HepG2 (cell line): ENCODE results near the gene SEMA3E. TPM values are rescaled to one million over a fixed set of nuclear protein-coding genes. Genes with fewer than 3 reads are reported as not detected.

ENCODE experiments used
- ATAC-seq: fragments of 200-7000 bp; cut with Tn5 transposase; 3 replicates; pipeline ENCODE4 v1.9.1; 2020; ENCODE audit warnings: mild to moderate bottlenecking, moderate library complexity
- BruUV-seq: library from RNA; stranded (reverse); fragments of 400-500 nt; replicated peaks from 2 replicates; lab custom pipeline; 2021; lab: Mats Ljungman, UMichigan
- CTCF ChIA-PET: fragments of 300-600 bp; formaldehyde crosslinking; extraction: SDS; loops from one replicate; lab custom pipeline; 2021; ENCODE audit warnings: low total read pairs, inconsistent platforms, low intra/inter-chr PET ratio; lab: Yijun Ruan, JAX
- POLR2A ChIA-PET: fragments of 350-600 bp; sonication (Branson Sonifier 250); formaldehyde crosslinking; loops from one replicate; lab custom pipeline; 2020; ENCODE audit warnings: antibody characterized with exemption, inconsistent platforms; lab: Yijun Ruan, JAX
- DNase-seq: peaks from one replicate; pipeline ENCODE4 v3.0.0-alpha.2; 2015; ENCODE audit warnings: low spot score
- FAIRE-seq: peaks from 3 replicates; lab custom pipeline; 2011; peaks lifted over from hg19 to GRCh38; lab: Jason Lieb, UNC
- H2AFZ ChIP-seq: one replicate; pipeline ENCODE4 v1.6.1; 2011; ENCODE audit warnings: low read length, inconsistent platforms
- H3K27ac ChIP-seq: fragments of 300-600 bp; 3 replicates; pipeline ENCODE4 v1.8.0; 2011; ENCODE audit warnings: mixed run types, mild to moderate bottlenecking, mixed read lengths, low read length, inconsistent platforms; ENCODE audit not compliant: insufficient read depth; ENCODE audit errors: extremely low read length
- H3K27me3 ChIP-seq, 2 experiments: fragments of 200-600 bp in 1 of 2; 2 replicates in 1 of 2; 3 replicates in 1 of 2; pipeline versions ENCODE4 v1.6.0 to v1.8.0; 2011; ENCODE audit warnings: low read length in 2 of 2, mild to moderate bottlenecking in 2 of 2, moderate library complexity in 2 of 2, inconsistent platforms in 1 of 2; ENCODE audit not compliant: insufficient read depth in 2 of 2, control insufficient read depth in 1 of 2
- H3K36me3 ChIP-seq, 2 experiments: fragments of 200-600 bp in 1 of 2; replicated peaks in 1 of 2; 2 replicates in 1 of 2; 3 replicates in 1 of 2; pipeline versions ENCODE4 v1.5.1 to v1.8.0; 2011; ENCODE audit warnings: low read length in 2 of 2, inconsistent platforms in 1 of 2; ENCODE audit not compliant: insufficient read depth in 2 of 2, control insufficient read depth in 1 of 2
- H3K4me1 ChIP-seq: 2 replicates; pipeline ENCODE4 v1.5.1; 2012; ENCODE audit warnings: low read length, inconsistent platforms; ENCODE audit not compliant: insufficient read depth
- H3K4me2 ChIP-seq: 2 replicates; pipeline ENCODE4 v1.6.0; 2011; ENCODE audit warnings: low read depth, low read length, inconsistent platforms
- H3K4me3 ChIP-seq, 3 experiments: fragments of 200-600 bp in 1 of 3; sonication (generic), shearing (Covaris generic) in 1 of 3; replicated peaks in 1 of 3; 2 replicates each; pipeline ENCODE4 v1.5.1; 2011 to 2016; ENCODE audit warnings: low read length in 3 of 3, inconsistent platforms in 2 of 3, low read depth in 2 of 3, mild to moderate bottlenecking in 2 of 3, control low read depth in 1 of 3, mixed read lengths in 1 of 3; ENCODE audit not compliant: insufficient read depth in 1 of 3
- H3K79me2 ChIP-seq: one replicate; pipeline ENCODE4 v1.6.1; 2011; ENCODE audit warnings: low read length, inconsistent platforms; ENCODE audit not compliant: insufficient read depth
- H3K9ac ChIP-seq: 2 replicates; pipeline ENCODE4 v1.6.0; 2011; ENCODE audit warnings: mild to moderate bottlenecking, low read depth, low read length, inconsistent platforms; ENCODE audit not compliant: insufficient read depth
- H3K9me3 ChIP-seq: 2 replicates; pipeline ENCODE4 v1.5.1; 2012; ENCODE audit warnings: mild to moderate bottlenecking, low read length
- H4K20me1 ChIP-seq: 2 replicates; pipeline ENCODE4 v1.6.0; 2011; ENCODE audit warnings: inconsistent platforms, mild to moderate bottlenecking, low read length, moderate library complexity; ENCODE audit not compliant: insufficient read depth
- KDM2A ChIP-seq: sonication (generic); formaldehyde crosslinking; IDR thresholded peaks from 2 replicates; pipeline ENCODE4 v1.4.0; 2020; ENCODE audit warnings: low read depth, missing genetic modification reagents, borderline replicate concordance
- PAF1 ChIP-seq: IDR thresholded peaks from 2 replicates; pipeline ENCODE4 v1.6.1; 2016; ENCODE audit warnings: missing genetic modification reagents, missing compliant biosample characterization
- SP140L ChIP-seq: sonication (generic); formaldehyde crosslinking; IDR thresholded peaks from 2 replicates; pipeline ENCODE4 v1.4.0; 2020; ENCODE audit warnings: missing genetic modification reagents, borderline replicate concordance
- TCF12 ChIP-seq, 2 experiments: fragments of 450-650 bp in 1 of 2; sonication (generic) in 1 of 2; formaldehyde crosslinking in 1 of 2; IDR thresholded peaks; 2 replicates each; pipeline versions ENCODE4 v1.6.1 to v1.8.0; 2017 to 2022; ENCODE audit warnings: antibody characterized with exemption in 1 of 2, mild to moderate bottlenecking in 1 of 2, missing genetic modification reagents in 1 of 2, moderate library complexity in 1 of 2
- ZFP36L2 ChIP-seq: sonication (generic); formaldehyde crosslinking; IDR thresholded peaks from 2 replicates; pipeline ENCODE4 v1.4.0; 2020; ENCODE audit warnings: missing genetic modification reagents
- ZFYVE20 ChIP-seq: sonication (generic); formaldehyde crosslinking; IDR thresholded peaks from 2 replicates; pipeline ENCODE4 v1.8.0; 2023; ENCODE audit warnings: low read depth, mild to moderate bottlenecking, moderate library complexity, missing genetic modification reagents, borderline replicate concordance
- ZNF547 ChIP-seq: sonication (generic); formaldehyde crosslinking; IDR thresholded peaks from 2 replicates; pipeline ENCODE4 v1.5.1; 2020; ENCODE audit warnings: mild to moderate bottlenecking, missing genetic modification reagents
- ZNF747 ChIP-seq: sonication (generic); formaldehyde crosslinking; IDR thresholded peaks from 2 replicates; pipeline ENCODE4 v1.8.1; 2023; ENCODE audit warnings: missing genetic modification reagents, mild to moderate bottlenecking, borderline replicate concordance
- WGBS: methylation state at CpG from one replicate; pipeline ENCODE4 v1.1.6; 2017; ENCODE audit warnings: low lambda C conversion rate; 5-methylcytosine and 5-hydroxymethylcytosine counted together
- in situ Hi-C: cut with HindIII; loops from 2 replicates; pipeline ENCODE4 v1.10.0; 2017; ENCODE audit warnings: low pct_unique_long_range_greater_than_20kb; ENCODE audit not compliant: extremely low pct_ligation_motif_present
- intact Hi-C: fragments of 100-400 bp; cut with micrococcal nuclease; formaldehyde crosslinking; loops from one replicate; pipeline ENCODE4 v1.10.0; 2022; ENCODE audit not compliant: unreplicated experiment
- polyA plus RNA-seq, 8 experiments: library from polyadenylated mRNA; depleted of rRNA in 3 of 8; stranded (reverse) in 7 of 8; unstranded in 1 of 8; fragments of >200 nt; fragmentation: Illumina TruSeq in 4 of 8; extraction: Trizol in 4 of 8; gene quantifications; 2 replicates each; pipeline versions ENCODE4 v1.2.1 to v1.2.3, GENCODE V29; 2011 to 2016; ENCODE audit warnings: low read depth in 4 of 8, missing spikeins in 1 of 8, mixed read lengths in 1 of 8; ENCODE audit not compliant: insufficient read depth in 1 of 8
- total RNA-seq, 5 experiments: library from RNA; depleted of rRNA; stranded (reverse); fragments of >200 nt; fragmentation: Illumina TruSeq; extraction: Trizol; gene quantifications; 2 replicates each; pipeline ENCODE4 v1.2.3, GENCODE V29; 2016; ENCODE audit warnings: low read depth in 1 of 5
- TF ChIP-seq, protein P1 (sequence below): sonication (generic); formaldehyde crosslinking; IDR thresholded peaks from 2 replicates; pipeline ENCODE4 v1.9.0; 2021; ENCODE audit warnings: missing genetic modification reagents, borderline replicate concordance
- TF ChIP-seq, protein P2 (sequence below): fragments of 450-650 bp; IDR thresholded peaks from 2 replicates; pipeline ENCODE4 v1.6.1; 2017; ENCODE audit warnings: mild to moderate bottlenecking

The SEMA3E gene
- total and polyA plus RNA-seq, 2 of the 13 experiments (the other 11 are each of a cell fraction or from before 2014, with no cell fraction given), result not detected

DNA sequence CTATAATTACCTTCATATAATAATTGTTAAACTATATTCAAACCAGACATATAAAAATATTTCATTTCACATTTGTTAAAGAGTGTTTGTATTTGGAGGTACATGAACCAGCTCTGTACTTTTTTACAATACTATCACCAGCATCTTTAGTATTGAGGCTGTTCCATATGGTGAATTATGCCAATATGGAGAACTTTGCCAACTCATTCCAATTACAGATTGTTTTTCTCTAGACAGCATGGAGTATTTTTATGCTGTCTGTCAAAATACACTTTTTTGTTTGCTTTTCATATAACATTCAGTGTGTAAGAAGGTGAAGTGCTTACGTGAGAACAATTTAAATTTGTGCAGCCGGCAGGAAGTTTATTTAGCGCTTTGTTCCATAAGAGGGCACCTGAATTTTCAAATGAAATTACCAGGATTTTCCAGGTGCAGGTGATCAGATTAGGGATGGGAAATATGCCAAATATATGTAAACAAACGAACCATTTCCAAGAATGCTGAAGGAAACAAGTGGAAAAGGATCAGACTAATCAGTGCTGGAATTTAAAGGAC is 54.9 kb downstream of the SEMA3E start:
- 25% methylated on average over 4 of the region's 4 CpGs for WGBS
- intact Hi-C loops (no loop called here), in situ Hi-C loops (no loop called here)
- CTCF ChIA-PET, result no interaction called here
- Histone ChIP-seq H3K4me2 (no peak overlapping the region), H3K27ac (no peak overlapping the region), H3K79me2 (no peaks in the 10 kb centered on the region), H3K36me3 (no peaks in the 10 kb centered on the region), H3K27me3 (no peaks in the 10 kb centered on the region), H3K9ac (no peak overlapping the region), H4K20me1 (no peaks in the 10 kb centered on the region), H3K9me3 (no peaks in the 10 kb centered on the region), H3K4me3 (no peak overlapping the region), H3K4me1 (no peaks in the 10 kb centered on the region), H2AFZ (no peak overlapping the region)
- TF ChIP-seq, protein P1, sequence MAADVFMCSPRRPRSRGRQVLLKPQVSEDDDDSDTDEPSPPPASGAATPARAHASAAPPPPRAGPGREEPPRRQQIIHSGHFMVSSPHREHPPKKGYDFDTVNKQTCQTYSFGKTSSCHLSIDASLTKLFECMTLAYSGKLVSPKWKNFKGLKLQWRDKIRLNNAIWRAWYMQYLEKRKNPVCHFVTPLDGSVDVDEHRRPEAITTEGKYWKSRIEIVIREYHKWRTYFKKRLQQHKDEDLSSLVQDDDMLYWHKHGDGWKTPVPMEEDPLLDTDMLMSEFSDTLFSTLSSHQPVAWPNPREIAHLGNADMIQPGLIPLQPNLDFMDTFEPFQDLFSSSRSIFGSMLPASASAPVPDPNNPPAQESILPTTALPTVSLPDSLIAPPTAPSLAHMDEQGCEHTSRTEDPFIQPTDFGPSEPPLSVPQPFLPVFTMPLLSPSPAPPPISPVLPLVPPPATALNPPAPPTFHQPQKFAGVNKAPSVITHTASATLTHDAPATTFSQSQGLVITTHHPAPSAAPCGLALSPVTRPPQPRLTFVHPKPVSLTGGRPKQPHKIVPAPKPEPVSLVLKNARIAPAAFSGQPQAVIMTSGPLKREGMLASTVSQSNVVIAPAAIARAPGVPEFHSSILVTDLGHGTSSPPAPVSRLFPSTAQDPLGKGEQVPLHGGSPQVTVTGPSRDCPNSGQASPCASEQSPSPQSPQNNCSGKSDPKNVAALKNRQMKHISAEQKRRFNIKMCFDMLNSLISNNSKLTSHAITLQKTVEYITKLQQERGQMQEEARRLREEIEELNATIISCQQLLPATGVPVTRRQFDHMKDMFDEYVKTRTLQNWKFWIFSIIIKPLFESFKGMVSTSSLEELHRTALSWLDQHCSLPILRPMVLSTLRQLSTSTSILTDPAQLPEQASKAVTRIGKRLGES (CRISPR knock-in tag), result no peak
- no peak for TF ChIP-seq ZFYVE20 (CRISPR knock-in tag)
- TF ChIP-seq, protein P2, sequence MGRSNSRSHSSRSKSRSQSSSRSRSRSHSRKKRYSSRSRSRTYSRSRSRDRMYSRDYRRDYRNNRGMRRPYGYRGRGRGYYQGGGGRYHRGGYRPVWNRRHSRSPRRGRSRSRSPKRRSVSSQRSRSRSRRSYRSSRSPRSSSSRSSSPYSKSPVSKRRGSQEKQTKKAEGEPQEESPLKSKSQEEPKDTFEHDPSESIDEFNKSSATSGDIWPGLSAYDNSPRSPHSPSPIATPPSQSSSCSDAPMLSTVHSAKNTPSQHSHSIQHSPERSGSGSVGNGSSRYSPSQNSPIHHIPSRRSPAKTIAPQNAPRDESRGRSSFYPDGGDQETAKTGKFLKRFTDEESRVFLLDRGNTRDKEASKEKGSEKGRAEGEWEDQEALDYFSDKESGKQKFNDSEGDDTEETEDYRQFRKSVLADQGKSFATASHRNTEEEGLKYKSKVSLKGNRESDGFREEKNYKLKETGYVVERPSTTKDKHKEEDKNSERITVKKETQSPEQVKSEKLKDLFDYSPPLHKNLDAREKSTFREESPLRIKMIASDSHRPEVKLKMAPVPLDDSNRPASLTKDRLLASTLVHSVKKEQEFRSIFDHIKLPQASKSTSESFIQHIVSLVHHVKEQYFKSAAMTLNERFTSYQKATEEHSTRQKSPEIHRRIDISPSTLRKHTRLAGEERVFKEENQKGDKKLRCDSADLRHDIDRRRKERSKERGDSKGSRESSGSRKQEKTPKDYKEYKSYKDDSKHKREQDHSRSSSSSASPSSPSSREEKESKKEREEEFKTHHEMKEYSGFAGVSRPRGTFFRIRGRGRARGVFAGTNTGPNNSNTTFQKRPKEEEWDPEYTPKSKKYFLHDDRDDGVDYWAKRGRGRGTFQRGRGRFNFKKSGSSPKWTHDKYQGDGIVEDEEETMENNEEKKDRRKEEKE, result no peak
- no peak for TF ChIP-seq ZNF547 (CRISPR knock-in tag)
- TF ChIP-seq ZFP36L2, result no peak
- TF ChIP-seq SP140L (CRISPR knock-in tag), result no peak
- no peak for TF ChIP-seq TCF12 (IDR thresholded peaks at IDR 0.05)
- no peak for TF ChIP-seq TCF12 (CRISPR knock-in tag; IDR thresholded peaks at IDR 0.05)
- TF ChIP-seq KDM2A (CRISPR knock-in tag), result no peak
- no peak for TF ChIP-seq PAF1 (CRISPR knock-in tag)
- no peak for TF ChIP-seq ZNF747
- ATAC-seq (no peak), FAIRE-seq (no peak), DNase-seq (no peak)
- BruUV-seq, result no TSS peak
- POLR2A ChIA-PET, result no interaction called here
